Endodermal cell (in vitro differentiated cells): ENCODE data around the gene APOM. TPM values are rescaled to one million over a fixed set of nuclear protein-coding genes. Genes with fewer than 3 reads are reported as not detected.

Experiments
- DNase-seq: peaks from one replicate; pipeline ENCODE4 v3.0.0-alpha.2; 2017
- H3K27ac ChIP-seq: 2 replicates; pipeline ENCODE4 v1.5.1; 2013; ENCODE audit warnings: mild to moderate bottlenecking, low read depth, low read length, moderate library complexity
- H3K27me3 ChIP-seq: 2 replicates; pipeline ENCODE4 v1.6.1; 2013; ENCODE audit warnings: mild to moderate bottlenecking, low read length, moderate library complexity; ENCODE audit not compliant: insufficient read depth, control insufficient read depth, poor library complexity, severe bottlenecking
- H3K36me3 ChIP-seq: 2 replicates; pipeline ENCODE4 v1.7.0; 2013; ENCODE audit warnings: mild to moderate bottlenecking, low read length, moderate library complexity; ENCODE audit not compliant: control insufficient read depth, insufficient read depth
- H3K4me1 ChIP-seq: one replicate; pipeline ENCODE4 v1.7.0; 2013; ENCODE audit warnings: low read length; ENCODE audit not compliant: control insufficient read depth, insufficient read depth
- H3K4me3 ChIP-seq: 2 replicates; pipeline ENCODE4 v1.5.1; 2013; ENCODE audit warnings: mild to moderate bottlenecking, low read length, moderate library complexity
- H3K9ac ChIP-seq: 2 replicates; pipeline ENCODE4 v1.6.1; 2013; ENCODE audit warnings: mild to moderate bottlenecking, low read length, moderate library complexity; ENCODE audit not compliant: poor library complexity, severe bottlenecking; ENCODE audit errors: extremely low read depth
- H3K9me3 ChIP-seq: 2 replicates; pipeline ENCODE4 v1.6.1; 2013; ENCODE audit warnings: mild to moderate bottlenecking, low read length, moderate library complexity; ENCODE audit not compliant: control insufficient read depth
- H3K27ac Mint-ChIP-seq: 2 replicates; pipeline ENCODE4 v1.8.0; 2020; ENCODE audit warnings: mixed read lengths
- H3K27me3 Mint-ChIP-seq: 2 replicates; pipeline ENCODE4 v1.8.0; 2021; ENCODE audit warnings: mild to moderate bottlenecking, mixed read lengths; ENCODE audit not compliant: insufficient read depth
- H3K36me3 Mint-ChIP-seq: 2 replicates; pipeline ENCODE4 v1.8.0; 2020; ENCODE audit warnings: low read depth, mixed read lengths
- H3K4me1 Mint-ChIP-seq: 2 replicates; pipeline ENCODE4 v1.8.0; 2020; ENCODE audit warnings: mixed read lengths
- H3K4me3 Mint-ChIP-seq: 2 replicates; pipeline ENCODE4 v1.8.0; 2020; ENCODE audit warnings: mild to moderate bottlenecking, moderate library complexity, mixed read lengths
- H3K9me3 Mint-ChIP-seq: 2 replicates; pipeline ENCODE4 v1.8.0; 2020; ENCODE audit warnings: mild to moderate bottlenecking, mixed read lengths
- CTCF ChIP-seq: fragments of 200-600 bp; sonication (generic); conservative IDR thresholded peaks from 2 replicates; pipeline ENCODE4 v1.5.0; 2021; ENCODE audit warnings: antibody characterized with exemption, mild to moderate bottlenecking
- WGBS, 2 experiments: methylation state at CpG; one replicate each; pipeline versions ENCODE4 v1.1.5 to v1.1.7; 2013; ENCODE audit warnings: missing lambda C conversion rate in 2 of 2, mixed read lengths in 1 of 2; ENCODE audit not compliant: insufficient coverage in 1 of 2, insufficient read length in 1 of 2; 5-methylcytosine and 5-hydroxymethylcytosine counted together
- total RNA-seq, 2 donors: library from RNA; stranded (reverse); fragmentation: NEBNext Ultra II Directional in 1 of 2; extraction: Animal tissue kit (Norgen Biotek cat#: 25700) in 1 of 2; gene quantifications; 2 replicates in 1 of 2; 3 replicates in 1 of 2; pipeline ENCODE4 v1.2.1, GENCODE V29; 2021

Gene APOM
- total RNA-seq, 2 donors from 2014 or later = 1.6 to 3.2 TPM

- whole genome bisulfite sequencing, 2 experiments = 92 to 100% methylated on average over 1 to 6 of the region's 6 CpGs
- H3K27me3 ChIP-seq = no peaks in the 10 kb centered on the region
- H3K4me3 ChIP-seq = no peak overlapping the region
- no peak for TF ChIP-seq CTCF
- no peak overlapping the region for H3K9ac ChIP-seq
- Mint-ChIP-seq H3K36me3 (peaks cover 65% of the 10 kb centered on the region), H3K9me3 (no peaks in the 10 kb centered on the region), H3K4me1 (peaks cover 9% of the 10 kb centered on the region), H3K27me3 (no peaks in the 10 kb centered on the region), H3K4me3 (no peak overlapping the region), H3K27ac (no peak overlapping the region)
- no peaks in the 10 kb centered on the region for H3K9me3 ChIP-seq
- DNase-seq = no peak
- peaks cover 7% of the 10 kb centered on the region for H3K4me1 ChIP-seq
- H3K27ac ChIP-seq = no peak overlapping the region
- peaks cover 65% of the 10 kb centered on the region for H3K36me3 ChIP-seq
Measured at GRCh38 chr6:31693535-31693934, 37.8 kb downstream of the APOM start.

- DNase-seq = no peak
- no peak overlapping the region for H3K27ac Mint-ChIP-seq
- Histone ChIP-seq H3K9ac (no peak overlapping the region), H3K27me3 (no peaks in the 10 kb centered on the region), H3K4me3 (no peak overlapping the region), H3K4me1 (peaks cover 7% of the 10 kb centered on the region), H3K27ac (no peak overlapping the region), H3K36me3 (peaks cover 57% of the 10 kb centered on the region), H3K9me3 (no peaks in the 10 kb centered on the region)
- no peak for TF ChIP-seq CTCF
- H3K9me3 Mint-ChIP-seq = no peaks in the 10 kb centered on the region
- peaks cover 17% of the 10 kb centered on the region for H3K4me1 Mint-ChIP-seq
- no peaks in the 10 kb centered on the region for H3K27me3 Mint-ChIP-seq
- H3K4me3 Mint-ChIP-seq = no peak overlapping the region
- peaks cover 62% of the 10 kb centered on the region for H3K36me3 Mint-ChIP-seq
- WGBS, 2 experiments = 90% methylated on average over 3 of the region's 3 CpGs; no CpG with 5 or more reads in 1 of the 2 experiments
Measured at GRCh38 chr6:31697555-31697954, 41.9 kb downstream of the APOM start.

- peaks cover 17% of the 10 kb centered on the region for H3K4me1 Mint-ChIP-seq
- H3K4me3 Mint-ChIP-seq = peak overlapping the region; percentile 87
- 89 to 93% methylated on average over 2 to 4 of the region's 5 CpGs for WGBS, 2 experiments
- H3K27me3 Mint-ChIP-seq = no peaks in the 10 kb centered on the region
- peaks cover 7% of the 10 kb centered on the region for H3K4me1 ChIP-seq
- no peaks in the 10 kb centered on the region for H3K9me3 Mint-ChIP-seq
- no peak for TF ChIP-seq CTCF
- DNase-seq = no peak
- H3K27ac ChIP-seq = no peak overlapping the region
- peaks cover 34% of the 10 kb centered on the region for H3K36me3 ChIP-seq
- no peak overlapping the region for H3K27ac Mint-ChIP-seq
- H3K27me3 ChIP-seq = no peaks in the 10 kb centered on the region
- peaks cover 38% of the 10 kb centered on the region for H3K36me3 Mint-ChIP-seq
- H3K4me3 ChIP-seq = peak overlapping the region; percentile 97
- no peak overlapping the region for H3K9ac ChIP-seq
- H3K9me3 ChIP-seq = no peaks in the 10 kb centered on the region
Measured at GRCh38 chr6:31700740-31701401, 45.2 kb downstream of the APOM start.
